ENCODE results near the gene FIG4. TPM values are rescaled to one million over a fixed set of nuclear protein-coding genes. Genes with fewer than 3 reads are reported as not detected.

The FIG4 gene
- total RNA-seq, 1 experiment from 2014 or later: 23.1 TPM

DNA sequence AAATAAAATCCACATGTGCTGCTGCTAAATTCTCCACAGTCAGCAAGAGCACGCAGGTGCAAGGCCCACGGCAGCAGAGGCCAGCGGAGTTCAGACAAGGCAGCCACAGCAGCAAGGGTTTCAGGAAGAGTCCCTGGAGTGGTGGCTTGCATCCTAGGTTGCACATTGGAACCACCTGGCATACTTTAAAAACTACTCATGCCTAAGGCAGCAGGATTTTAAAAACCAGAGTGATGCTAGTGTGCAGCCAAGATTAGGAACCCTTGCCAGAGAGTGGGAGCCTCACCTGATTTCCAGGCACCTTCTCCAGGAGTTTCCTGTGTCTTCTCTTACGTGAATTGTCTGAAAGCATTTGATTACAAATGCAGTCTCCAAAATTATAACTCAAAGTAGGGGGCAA lies 183.0 kb downstream of the FIG4 start:
- H3K36me3 Mint-ChIP-seq (ENCODE audit: insufficient read depth in 1 of 3, low read depth in 3 of 3): peaks cover 0 to 17% (median 9%) of the 10 kb centered on the region in 3 experiments; a peak in 4 of 7 replicates
- TF ChIP-seq, protein P1, sequence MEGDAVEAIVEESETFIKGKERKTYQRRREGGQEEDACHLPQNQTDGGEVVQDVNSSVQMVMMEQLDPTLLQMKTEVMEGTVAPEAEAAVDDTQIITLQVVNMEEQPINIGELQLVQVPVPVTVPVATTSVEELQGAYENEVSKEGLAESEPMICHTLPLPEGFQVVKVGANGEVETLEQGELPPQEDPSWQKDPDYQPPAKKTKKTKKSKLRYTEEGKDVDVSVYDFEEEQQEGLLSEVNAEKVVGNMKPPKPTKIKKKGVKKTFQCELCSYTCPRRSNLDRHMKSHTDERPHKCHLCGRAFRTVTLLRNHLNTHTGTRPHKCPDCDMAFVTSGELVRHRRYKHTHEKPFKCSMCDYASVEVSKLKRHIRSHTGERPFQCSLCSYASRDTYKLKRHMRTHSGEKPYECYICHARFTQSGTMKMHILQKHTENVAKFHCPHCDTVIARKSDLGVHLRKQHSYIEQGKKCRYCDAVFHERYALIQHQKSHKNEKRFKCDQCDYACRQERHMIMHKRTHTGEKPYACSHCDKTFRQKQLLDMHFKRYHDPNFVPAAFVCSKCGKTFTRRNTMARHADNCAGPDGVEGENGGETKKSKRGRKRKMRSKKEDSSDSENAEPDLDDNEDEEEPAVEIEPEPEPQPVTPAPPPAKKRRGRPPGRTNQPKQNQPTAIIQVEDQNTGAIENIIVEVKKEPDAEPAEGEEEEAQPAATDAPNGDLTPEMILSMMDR (conservative IDR thresholded peaks at IDR 0.05): no peak
- H2BK5ac ChIP-seq (ENCODE audit: insufficient read length, low read length): no peak overlapping the region
- peaks cover 25 to 28% of the 10 kb centered on the region in 2 experiments for H3K4me1 Mint-ChIP-seq
- no peak overlapping the region for H2BK120ac ChIP-seq (ENCODE audit: low read depth, low read length, poor library complexity, severe bottlenecking)
- no peak overlapping the region for H2BK12ac ChIP-seq (ENCODE audit: insufficient read length, low read depth, low read length)
- H3K79me1 ChIP-seq (ENCODE audit: insufficient read depth, low read depth, low read length, poor library complexity, severe bottlenecking): no peaks in the 10 kb centered on the region
- no peak overlapping the region for H3K27ac ChIP-seq (ENCODE audit: insufficient read length, low read depth, low read length)
- no peak overlapping the region for H2AFZ ChIP-seq (ENCODE audit: low read length)
- WGBS (ENCODE audit: extremely low coverage, insufficient read length, low lambda C conversion rate): no CpG with 5 or more reads among the region's 4 CpGs
- H3K9me3 ChIP-seq (ENCODE audit: control insufficient read depth, low read depth, low read length): no peaks in the 10 kb centered on the region
- no peak overlapping the region for H2AK5ac ChIP-seq (ENCODE audit: insufficient read length, low read length)
- no peak overlapping the region for H3K14ac ChIP-seq (ENCODE audit: insufficient read depth, low read length)
- H4K5ac ChIP-seq (ENCODE audit: insufficient read length, low read depth, low read length): no peak overlapping the region
- H3K4me3 Mint-ChIP-seq: no peak overlapping the region
- H3K23me2 ChIP-seq (ENCODE audit: insufficient read length, low read depth, low read length, poor library complexity, severe bottlenecking): no peaks in the 10 kb centered on the region
- no peak overlapping the region for H3K56ac ChIP-seq (ENCODE audit: insufficient read length, low read depth, low read length)
- H3K4ac ChIP-seq (ENCODE audit: low read depth, low read length): no peak overlapping the region
- H3K4me2 ChIP-seq (ENCODE audit: insufficient read depth, insufficient read length, low read length): no peak overlapping the region
- peaks cover 2% of the 10 kb centered on the region for H3K27me3 Mint-ChIP-seq (ENCODE audit: low read depth)
- H3K27ac Mint-ChIP-seq: no peak overlapping the region
- no peak overlapping the region for H3K9ac ChIP-seq (ENCODE audit: extremely low read depth, insufficient read length, low read length)
- no peak overlapping the region for H3T11ph ChIP-seq (ENCODE audit: low read length)
- no peak overlapping the region for H2BK15ac ChIP-seq (ENCODE audit: low read depth, low read length)
- H3K4me1 ChIP-seq (ENCODE audit: insufficient read depth, low read length): peaks cover 5% of the 10 kb centered on the region; the same call in 1 of the 2 replicates
- no peak for DNase-seq
- H4K20me1 ChIP-seq (ENCODE audit: control insufficient read depth, insufficient read depth, insufficient read length): no peaks in the 10 kb centered on the region
- H2BK20ac ChIP-seq (ENCODE audit: low read depth, low read length, poor library complexity, severe bottlenecking): no peak overlapping the region
- no peak overlapping the region for H4K8ac ChIP-seq (replicated peaks; ENCODE audit: insufficient read length, low read depth, low read length)
- no peaks in the 10 kb centered on the region for H3K79me2 ChIP-seq (ENCODE audit: insufficient read depth, low read length)
- H3K18ac ChIP-seq (ENCODE audit: insufficient read length, low read depth, low read length): no peak overlapping the region
- peaks cover 8 to 9% of the 10 kb centered on the region in 2 experiments; a peak in 4 of 5 replicates for H3K9me3 Mint-ChIP-seq
- no peaks in the 10 kb centered on the region for H3K27me3 ChIP-seq (ENCODE audit: insufficient read depth, low read length)
- no peak overlapping the region for H4K91ac ChIP-seq (ENCODE audit: insufficient read length, low read depth, low read length)
- H3K23ac ChIP-seq (ENCODE audit: insufficient read length, low read depth, low read length): no peak overlapping the region
